Measurements from ENCODE around the gene TFCP2L1. TPM values are rescaled to one million over a fixed set of nuclear protein-coding genes. Genes with fewer than 3 reads are reported as not detected.

Gene TFCP2L1
- total and polyA plus RNA-seq, 2 experiments from 2014 or later, result 0.94 to 6.4 TPM

DNA sequence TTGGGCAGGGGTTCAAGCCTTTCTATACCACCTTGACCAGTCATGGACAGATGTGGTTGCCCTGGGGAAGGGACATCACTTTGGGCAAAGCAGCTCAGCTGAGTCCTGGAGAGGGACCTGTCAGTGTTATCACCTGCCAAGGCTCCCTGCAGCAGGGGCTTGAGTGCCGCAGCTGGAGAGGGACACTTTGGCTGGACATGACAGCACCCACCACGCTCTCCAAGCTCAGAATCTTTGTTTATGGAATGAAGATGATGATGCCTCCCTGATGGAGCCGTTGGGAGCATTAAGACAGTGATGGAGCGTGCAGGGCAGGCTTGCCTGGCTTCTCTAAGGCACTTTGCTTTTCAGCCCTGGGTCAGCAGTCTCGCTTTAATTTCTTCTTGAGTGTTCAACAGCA, 4.3 kb upstream of the TFCP2L1 start:
- no peaks in the 10 kb centered on the region for H3K9me2 ChIP-seq (ENCODE audit: insufficient read depth)
- H3K36me3 ChIP-seq (ENCODE audit: insufficient read depth), result no peaks in the 10 kb centered on the region
- no peak overlapping the region for H3K4me2 ChIP-seq
- ATAC-seq, result no peak
- no peaks in the 10 kb centered on the region for H3K79me2 ChIP-seq (replicated peaks; ENCODE audit: insufficient read depth)
- TF ChIP-seq NANOG (IDR thresholded peaks at IDR 0.05; ENCODE audit: borderline replicate concordance) (no peak), ZNF331 (CRISPR knock-in tag; IDR thresholded peaks at IDR 0.05; ENCODE audit: low read depth) (no peak), STAT1 (IDR thresholded peaks at IDR 0.05; ENCODE audit: unreplicated experiment) (no peak), POLR2AphosphoS5 (IDR thresholded peaks at IDR 0.05; ENCODE audit: low read depth) (no peak), CREB1 (CRISPR knock-in tag; IDR thresholded peaks at IDR 0.05; ENCODE audit: low read depth) (no peak), ZNF114 (CRISPR knock-in tag; IDR thresholded peaks at IDR 0.05) (no peak), EZH2phosphoT487 (IDR thresholded peaks at IDR 0.05; ENCODE audit: unreplicated experiment) (no peak), JUNB (IDR thresholded peaks at IDR 0.05; ENCODE audit: unreplicated experiment) (no peak), EZH2 (IDR thresholded peaks at IDR 0.05; ENCODE audit: low read depth, unreplicated experiment) (no peak)
- TF ChIP-seq, protein P1, sequence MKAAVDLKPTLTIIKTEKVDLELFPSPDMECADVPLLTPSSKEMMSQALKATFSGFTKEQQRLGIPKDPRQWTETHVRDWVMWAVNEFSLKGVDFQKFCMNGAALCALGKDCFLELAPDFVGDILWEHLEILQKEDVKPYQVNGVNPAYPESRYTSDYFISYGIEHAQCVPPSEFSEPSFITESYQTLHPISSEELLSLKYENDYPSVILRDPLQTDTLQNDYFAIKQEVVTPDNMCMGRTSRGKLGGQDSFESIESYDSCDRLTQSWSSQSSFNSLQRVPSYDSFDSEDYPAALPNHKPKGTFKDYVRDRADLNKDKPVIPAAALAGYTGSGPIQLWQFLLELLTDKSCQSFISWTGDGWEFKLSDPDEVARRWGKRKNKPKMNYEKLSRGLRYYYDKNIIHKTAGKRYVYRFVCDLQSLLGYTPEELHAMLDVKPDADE (IDR thresholded peaks at IDR 0.05), result no peak
- TF ChIP-seq, protein P2, sequence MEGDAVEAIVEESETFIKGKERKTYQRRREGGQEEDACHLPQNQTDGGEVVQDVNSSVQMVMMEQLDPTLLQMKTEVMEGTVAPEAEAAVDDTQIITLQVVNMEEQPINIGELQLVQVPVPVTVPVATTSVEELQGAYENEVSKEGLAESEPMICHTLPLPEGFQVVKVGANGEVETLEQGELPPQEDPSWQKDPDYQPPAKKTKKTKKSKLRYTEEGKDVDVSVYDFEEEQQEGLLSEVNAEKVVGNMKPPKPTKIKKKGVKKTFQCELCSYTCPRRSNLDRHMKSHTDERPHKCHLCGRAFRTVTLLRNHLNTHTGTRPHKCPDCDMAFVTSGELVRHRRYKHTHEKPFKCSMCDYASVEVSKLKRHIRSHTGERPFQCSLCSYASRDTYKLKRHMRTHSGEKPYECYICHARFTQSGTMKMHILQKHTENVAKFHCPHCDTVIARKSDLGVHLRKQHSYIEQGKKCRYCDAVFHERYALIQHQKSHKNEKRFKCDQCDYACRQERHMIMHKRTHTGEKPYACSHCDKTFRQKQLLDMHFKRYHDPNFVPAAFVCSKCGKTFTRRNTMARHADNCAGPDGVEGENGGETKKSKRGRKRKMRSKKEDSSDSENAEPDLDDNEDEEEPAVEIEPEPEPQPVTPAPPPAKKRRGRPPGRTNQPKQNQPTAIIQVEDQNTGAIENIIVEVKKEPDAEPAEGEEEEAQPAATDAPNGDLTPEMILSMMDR (conservative IDR thresholded peaks at IDR 0.05; ENCODE audit: low read depth in 2 of 2), result no peak
- TF ChIP-seq, protein P3, sequence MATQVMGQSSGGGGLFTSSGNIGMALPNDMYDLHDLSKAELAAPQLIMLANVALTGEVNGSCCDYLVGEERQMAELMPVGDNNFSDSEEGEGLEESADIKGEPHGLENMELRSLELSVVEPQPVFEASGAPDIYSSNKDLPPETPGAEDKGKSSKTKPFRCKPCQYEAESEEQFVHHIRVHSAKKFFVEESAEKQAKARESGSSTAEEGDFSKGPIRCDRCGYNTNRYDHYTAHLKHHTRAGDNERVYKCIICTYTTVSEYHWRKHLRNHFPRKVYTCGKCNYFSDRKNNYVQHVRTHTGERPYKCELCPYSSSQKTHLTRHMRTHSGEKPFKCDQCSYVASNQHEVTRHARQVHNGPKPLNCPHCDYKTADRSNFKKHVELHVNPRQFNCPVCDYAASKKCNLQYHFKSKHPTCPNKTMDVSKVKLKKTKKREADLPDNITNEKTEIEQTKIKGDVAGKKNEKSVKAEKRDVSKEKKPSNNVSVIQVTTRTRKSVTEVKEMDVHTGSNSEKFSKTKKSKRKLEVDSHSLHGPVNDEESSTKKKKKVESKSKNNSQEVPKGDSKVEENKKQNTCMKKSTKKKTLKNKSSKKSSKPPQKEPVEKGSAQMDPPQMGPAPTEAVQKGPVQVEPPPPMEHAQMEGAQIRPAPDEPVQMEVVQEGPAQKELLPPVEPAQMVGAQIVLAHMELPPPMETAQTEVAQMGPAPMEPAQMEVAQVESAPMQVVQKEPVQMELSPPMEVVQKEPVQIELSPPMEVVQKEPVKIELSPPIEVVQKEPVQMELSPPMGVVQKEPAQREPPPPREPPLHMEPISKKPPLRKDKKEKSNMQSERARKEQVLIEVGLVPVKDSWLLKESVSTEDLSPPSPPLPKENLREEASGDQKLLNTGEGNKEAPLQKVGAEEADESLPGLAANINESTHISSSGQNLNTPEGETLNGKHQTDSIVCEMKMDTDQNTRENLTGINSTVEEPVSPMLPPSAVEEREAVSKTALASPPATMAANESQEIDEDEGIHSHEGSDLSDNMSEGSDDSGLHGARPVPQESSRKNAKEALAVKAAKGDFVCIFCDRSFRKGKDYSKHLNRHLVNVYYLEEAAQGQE (IDR thresholded peaks at IDR 0.05; ENCODE audit: unreplicated experiment), result no peak
- TF ChIP-seq, protein P4, sequence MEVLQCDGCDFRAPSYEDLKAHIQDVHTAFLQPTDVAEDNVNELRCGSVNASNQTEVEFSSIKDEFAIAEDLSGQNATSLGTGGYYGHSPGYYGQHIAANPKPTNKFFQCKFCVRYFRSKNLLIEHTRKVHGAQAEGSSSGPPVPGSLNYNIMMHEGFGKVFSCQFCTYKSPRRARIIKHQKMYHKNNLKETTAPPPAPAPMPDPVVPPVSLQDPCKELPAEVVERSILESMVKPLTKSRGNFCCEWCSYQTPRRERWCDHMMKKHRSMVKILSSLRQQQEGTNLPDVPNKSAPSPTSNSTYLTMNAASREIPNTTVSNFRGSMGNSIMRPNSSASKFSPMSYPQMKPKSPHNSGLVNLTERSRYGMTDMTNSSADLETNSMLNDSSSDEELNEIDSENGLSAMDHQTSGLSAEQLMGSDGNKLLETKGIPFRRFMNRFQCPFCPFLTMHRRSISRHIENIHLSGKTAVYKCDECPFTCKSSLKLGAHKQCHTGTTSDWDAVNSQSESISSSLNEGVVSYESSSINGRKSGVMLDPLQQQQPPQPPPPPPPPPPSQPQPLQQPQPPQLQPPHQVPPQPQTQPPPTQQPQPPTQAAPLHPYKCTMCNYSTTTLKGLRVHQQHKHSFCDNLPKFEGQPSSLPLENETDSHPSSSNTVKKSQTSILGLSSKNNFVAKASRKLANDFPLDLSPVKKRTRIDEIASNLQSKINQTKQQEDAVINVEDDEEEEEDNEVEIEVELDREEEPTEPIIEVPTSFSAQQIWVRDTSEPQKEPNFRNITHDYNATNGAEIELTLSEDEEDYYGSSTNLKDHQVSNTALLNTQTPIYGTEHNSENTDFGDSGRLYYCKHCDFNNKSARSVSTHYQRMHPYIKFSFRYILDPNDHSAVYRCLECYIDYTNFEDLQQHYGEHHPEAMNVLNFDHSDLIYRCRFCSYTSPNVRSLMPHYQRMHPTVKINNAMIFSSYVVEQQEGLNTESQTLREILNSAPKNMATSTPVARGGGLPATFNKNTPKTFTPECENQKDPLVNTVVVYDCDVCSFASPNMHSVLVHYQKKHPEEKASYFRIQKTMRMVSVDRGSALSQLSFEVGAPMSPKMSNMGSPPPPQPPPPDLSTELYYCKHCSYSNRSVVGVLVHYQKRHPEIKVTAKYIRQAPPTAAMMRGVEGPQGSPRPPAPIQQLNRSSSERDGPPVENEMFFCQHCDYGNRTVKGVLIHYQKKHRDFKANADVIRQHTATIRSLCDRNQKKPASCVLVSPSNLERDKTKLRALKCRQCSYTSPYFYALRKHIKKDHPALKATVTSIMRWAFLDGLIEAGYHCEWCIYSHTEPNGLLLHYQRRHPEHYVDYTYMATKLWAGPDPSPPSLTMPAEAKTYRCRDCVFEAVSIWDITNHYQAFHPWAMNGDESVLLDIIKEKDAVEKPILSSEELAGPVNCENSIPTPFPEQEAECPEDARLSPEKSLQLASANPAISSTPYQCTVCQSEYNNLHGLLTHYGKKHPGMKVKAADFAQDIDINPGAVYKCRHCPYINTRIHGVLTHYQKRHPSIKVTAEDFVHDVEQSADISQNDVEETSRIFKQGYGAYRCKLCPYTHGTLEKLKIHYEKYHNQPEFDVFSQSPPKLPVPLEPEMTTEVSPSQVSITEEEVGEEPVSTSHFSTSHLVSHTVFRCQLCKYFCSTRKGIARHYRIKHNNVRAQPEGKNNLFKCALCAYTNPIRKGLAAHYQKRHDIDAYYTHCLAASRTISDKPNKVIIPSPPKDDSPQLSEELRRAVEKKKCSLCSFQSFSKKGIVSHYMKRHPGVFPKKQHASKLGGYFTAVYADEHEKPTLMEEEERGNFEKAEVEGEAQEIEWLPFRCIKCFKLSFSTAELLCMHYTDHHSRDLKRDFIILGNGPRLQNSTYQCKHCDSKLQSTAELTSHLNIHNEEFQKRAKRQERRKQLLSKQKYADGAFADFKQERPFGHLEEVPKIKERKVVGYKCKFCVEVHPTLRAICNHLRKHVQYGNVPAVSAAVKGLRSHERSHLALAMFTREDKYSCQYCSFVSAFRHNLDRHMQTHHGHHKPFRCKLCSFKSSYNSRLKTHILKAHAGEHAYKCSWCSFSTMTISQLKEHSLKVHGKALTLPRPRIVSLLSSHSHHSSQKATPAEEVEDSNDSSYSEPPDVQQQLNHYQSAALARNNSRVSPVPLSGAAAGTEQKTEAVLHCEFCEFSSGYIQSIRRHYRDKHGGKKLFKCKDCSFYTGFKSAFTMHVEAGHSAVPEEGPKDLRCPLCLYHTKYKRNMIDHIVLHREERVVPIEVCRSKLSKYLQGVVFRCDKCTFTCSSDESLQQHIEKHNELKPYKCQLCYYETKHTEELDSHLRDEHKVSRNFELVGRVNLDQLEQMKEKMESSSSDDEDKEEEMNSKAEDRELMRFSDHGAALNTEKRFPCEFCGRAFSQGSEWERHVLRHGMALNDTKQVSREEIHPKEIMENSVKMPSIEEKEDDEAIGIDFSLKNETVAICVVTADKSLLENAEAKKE (CRISPR knock-in tag; IDR thresholded peaks at IDR 0.05), result no peak
- no peak overlapping the region for H2AFZ ChIP-seq
- H3F3A ChIP-seq (replicated peaks; ENCODE audit: low read depth), result no peaks in the 10 kb centered on the region
- Mint-ChIP-seq H3K36me3 (ENCODE audit: low read depth) (no peaks in the 10 kb centered on the region), H3K4me1 (peaks cover 6% of the 10 kb centered on the region), H3K27me3 (ENCODE audit: insufficient read depth, low read depth, poor library complexity) (peaks cover 26% of the 10 kb centered on the region), H3K9me3 (no peaks in the 10 kb centered on the region), H3K27ac (no peak overlapping the region), H3K4me3 (no peak overlapping the region)
- H3K27me3 ChIP-seq (ENCODE audit: insufficient read depth), result peaks cover 13% of the 10 kb centered on the region
- no peaks in the 10 kb centered on the region for H4K20me1 ChIP-seq (replicated peaks; ENCODE audit: insufficient read depth)
- H3K4me1 ChIP-seq (ENCODE audit: insufficient read depth), result no peaks in the 10 kb centered on the region
- no peak overlapping the region for H3K27ac ChIP-seq (ENCODE audit: low read depth)
- no peak overlapping the region for H3K4me3 ChIP-seq
- DNase-seq (ENCODE audit: low spot score), result no peak

All from GM23338 (cell line).